Activated CD4-positive, alpha-beta T cell treated with anti-CD3 and anti-CD28 coated beads for 48 hours (primary cell): ENCODE data around the gene ITCH.
"Not testable (repeated sequence)": the region's sequence is repeated elsewhere in the genome, so short reads cannot be mapped to it uniquely, and the experiment has no call there.

Experiments
- DNase-seq: peaks from one replicate; pipeline ENCODE4 v3.0.0-alpha.2; 2020

ITCH gene

DNA sequence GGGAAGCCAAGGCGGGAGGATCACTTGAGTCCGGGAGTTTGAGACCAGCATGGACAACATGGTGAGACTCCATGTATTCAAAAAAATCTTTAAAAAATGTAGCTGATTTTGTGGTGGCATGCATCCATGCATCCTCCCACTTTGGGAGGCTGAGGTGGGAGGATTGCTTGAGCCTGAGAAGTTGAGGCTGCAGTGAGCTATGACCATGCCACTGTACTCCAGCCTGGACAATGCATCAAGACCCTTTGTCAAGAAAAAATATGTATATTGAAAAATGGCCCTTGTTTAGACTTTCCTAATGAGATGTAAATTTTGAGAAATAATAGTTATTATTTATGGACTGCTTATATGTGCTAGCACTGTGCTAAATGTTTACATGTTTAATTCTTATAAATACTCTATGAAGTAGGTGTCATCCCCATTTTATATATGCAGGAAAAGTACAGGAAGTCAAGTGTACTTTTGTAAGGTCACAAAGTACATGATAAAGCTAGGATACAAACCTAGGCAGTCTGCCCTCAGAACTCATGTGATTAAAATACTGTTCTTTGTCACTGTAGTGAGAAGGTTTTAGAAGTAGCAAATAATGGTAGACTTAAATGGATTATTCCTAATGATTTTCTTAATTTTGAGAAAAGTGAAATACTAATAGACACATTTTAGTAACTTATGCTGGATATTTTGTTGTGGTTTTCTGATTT lies 58.8 kb downstream of the ITCH start:
- no peak for DNase-seq

DNA sequence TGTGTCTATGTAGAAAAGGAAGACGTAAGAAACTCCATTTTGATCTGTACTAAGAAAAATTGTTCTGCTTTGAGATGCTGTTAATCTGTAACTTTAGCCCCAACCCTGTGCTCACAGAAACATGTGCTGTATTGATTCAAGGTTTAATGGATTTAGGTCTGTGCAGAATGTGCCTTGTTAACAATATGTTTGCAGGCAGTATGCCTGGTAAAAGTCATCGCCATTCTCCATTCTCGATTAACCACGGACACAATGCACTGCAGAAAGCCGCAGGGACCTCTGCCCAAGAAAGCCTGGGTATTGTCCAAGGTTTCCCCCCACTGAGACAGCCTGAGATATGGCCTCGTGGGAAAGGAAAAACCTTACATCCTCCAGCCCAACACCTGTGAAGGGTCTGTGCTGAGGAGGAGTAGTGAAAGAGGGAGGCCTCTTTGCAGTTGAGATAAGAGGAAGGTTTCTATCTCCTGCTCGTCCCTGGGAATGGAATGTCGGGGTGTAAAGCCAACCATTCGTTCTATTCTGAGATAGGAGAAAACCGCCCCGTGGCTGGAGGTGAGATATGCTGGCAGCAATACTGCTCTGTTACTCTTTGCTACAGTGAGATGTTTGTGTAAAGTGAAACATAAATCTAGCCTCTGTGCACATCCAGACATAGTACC lies 62.1 kb downstream of the ITCH start:
- DNase-seq: not testable (repeated sequence)

DNA sequence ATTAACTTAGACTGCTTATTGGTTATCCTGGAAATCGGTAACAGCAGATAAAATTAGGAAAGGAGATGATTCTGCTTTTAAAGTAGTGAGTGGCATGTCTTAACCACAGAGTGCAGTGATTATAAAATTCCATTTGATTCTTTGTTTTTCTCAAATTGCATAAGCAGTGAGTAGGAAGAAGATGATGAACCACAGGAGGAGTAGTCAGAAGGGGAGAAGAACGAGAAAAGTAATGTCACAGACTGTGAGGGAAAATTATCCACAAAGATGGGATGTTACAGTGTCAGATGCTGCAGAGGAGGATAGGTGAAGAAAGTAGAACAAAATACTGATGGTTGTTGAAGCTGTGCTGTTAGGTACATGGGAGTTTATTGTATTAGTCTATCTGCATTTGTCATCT lies 63.0 kb downstream of the ITCH start:
- DNase-seq: no peak

DNA sequence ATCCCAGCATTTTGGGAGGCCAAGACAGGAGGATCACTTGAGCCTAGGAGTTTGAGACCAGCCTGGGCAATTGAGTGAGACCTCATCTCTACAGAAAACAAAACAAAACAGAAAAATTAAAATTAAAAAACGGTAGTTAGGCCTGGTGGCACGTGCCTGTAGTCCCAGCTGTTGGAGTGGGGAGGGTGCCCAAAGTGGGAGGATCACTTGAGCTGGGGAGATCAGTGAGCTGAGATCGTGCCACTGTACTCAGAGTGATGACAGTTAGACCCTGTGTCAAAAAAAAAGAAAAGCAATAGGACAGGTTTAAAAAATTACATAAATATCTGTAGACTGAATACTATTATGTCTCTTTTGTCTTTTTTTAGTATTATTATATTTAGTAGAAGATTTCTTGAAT lies 64.3 kb downstream of the ITCH start:
- DNase-seq: no peak

DNA sequence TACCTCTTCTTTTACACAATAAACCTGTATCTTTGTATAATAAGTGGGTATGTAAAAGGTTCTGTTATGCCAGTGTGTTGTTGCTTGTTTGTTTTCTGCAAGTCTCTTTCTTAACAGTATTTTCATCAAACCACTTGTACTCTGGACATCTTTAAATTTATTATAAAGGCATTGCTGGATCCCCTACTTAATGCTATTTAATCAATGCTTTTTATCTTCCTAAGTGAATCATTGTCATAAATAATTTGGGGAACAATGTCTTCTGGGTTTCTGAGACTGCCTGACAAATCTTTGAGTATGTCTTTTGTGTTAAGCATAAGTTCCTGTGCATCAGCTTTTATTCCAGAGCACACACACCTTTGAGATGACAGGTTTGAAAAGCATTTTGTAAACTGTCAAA lies 64.7 kb downstream of the ITCH start:
- DNase-seq: no peak

DNA sequence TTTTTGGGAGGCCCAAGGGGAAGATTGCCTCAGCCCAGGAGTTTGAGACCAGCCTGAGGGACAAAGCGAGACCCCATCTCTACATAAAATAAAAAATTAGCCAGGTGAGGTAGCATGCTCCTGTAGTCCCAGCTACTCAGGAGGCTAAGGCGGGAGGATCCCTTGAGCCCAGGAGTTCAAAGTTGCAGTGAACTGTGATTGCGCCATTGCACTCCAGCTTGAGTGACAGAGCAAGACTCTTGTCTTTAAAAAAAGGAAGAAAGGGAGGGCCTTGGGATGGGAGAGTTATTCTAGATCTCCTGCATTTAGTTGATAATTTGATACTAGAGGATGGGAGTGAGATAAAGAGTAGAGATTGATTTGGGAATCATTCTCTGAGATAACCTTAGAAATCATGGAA lies 68.1 kb downstream of the ITCH start:
- no peak for DNase-seq

DNA sequence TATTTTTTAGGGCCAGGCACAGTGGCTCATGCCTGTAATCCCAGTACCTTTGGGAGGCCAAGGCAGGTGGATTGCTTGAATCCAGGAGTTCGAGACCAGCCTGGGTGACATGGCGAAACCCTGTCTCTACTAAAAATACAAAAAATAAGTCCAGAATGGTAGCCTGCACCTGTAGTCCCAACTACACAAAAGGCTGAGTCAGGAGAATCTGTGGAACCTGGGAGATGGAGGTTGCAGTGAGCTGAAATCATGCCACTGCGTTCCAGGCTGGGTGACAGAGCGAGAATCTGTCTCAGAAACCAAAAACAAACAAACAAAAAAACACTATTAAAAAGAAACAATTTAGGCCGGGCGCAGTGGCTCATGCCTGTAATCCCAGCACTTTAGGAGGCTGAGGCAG lies 69.6 kb downstream of the ITCH start:
- DNase-seq: not testable (repeated sequence)

DNA sequence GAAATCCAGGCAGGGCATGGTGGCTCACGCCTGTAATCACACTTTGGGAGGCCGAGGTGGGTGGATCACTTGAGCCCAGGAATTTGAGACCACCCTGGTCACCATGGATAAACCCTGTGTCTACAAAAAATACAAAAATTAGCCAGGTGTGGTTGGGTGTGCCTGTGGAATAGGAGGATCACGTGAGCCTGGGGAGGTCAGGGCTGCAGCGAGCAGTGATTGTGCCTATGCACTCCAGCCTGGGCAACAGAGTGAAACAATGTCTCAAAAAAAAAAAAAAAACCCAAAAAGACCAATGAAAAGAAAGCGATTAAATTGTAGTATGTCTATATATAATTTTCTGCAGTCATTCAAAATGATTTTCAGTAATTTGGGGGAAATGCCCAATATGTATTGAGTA lies 70.3 kb downstream of the ITCH start:
- no peak for DNase-seq

DNA sequence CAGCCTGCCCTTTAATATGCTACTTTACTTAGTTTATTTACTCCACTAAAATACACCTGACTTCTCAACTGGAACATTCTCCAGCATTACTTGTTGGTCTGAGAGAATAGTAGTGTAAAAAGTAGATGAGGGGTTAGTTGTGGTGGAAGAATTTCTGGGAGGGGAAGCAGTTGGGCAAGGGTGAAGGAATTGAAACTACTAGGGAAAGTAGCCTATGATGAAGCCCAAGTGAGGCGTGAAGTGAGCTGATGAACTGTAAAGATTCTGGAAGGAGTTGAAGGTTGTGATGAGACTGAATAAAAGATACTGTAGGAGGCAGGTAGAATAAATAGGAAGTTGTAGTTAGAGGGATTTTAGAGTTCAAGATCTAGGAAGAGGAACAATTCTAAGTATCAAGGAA lies 72.5 kb downstream of the ITCH start:
- no peak for DNase-seq

DNA sequence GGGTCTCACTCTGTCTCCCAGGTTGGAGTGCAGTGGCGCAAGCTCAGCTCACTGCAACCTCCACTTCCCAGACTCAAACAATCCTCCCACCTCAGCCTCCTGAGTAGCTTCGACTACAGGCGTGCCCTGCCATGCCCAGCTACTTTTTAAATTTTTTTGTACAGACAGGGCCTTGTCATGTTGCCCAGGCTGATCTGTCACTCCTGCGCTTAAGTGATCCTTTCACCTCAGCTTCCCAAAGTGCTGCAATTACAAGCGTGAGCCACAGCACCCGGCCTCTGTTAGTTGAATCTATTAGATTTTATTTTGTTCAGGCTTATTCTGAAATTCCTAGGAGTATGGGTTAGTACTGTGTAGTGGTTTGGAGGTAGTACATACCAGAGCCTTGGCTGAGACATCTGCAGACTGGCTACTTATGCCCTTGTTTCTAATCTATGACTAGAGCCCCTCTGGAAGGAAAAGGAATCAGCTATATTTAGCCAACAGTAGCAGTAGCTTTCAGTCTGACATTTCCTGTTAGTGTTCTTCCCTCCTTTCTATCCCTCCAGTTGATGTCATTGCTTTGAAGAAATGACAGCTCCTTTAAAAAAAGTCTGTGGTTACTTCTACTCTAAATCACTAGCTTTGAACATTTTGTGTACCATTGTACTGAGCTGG lies 74.4 kb downstream of the ITCH start:
- DNase-seq: no peak

DNA sequence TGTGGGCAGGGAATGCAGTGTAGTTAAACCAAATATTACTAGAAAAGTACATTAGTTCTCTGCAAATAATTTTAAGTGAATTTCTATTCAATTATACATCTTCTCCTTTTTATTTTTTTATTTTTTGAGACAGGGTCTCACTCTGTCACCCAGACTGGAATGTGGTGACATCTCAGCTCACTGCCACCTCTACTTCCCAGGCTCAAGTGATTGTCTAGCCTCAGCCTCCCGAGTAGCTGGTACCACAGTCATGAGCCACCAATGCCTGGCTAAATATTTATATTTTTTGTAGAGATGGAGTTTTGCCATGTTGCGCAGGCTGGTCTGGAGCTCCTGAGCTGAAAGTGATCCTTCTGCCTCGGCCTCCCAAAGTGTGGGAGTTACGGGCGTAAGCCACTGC lies 76.1 kb downstream of the ITCH start:
- DNase-seq: no peak

DNA sequence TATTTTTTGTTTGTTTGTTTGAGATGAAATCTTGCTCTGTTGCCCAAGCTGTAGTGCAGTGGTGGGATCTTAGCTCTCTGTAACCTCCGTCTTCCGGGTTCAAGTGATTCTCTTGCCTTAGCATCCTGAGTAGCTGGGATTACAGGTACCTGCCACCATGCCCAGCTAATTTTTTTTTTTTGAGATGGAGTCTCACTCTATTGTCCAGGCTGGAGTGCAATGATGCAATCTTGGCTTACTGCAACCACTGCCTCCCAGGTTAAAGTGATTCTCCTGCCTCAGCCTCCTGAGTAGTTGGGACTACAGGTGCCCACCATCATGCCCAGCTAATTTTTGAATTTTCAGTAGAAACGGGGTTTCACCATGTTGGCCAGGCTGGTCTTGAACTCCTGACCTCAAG lies 78.3 kb downstream of the ITCH start:
- not testable (repeated sequence) for DNase-seq

DNA sequence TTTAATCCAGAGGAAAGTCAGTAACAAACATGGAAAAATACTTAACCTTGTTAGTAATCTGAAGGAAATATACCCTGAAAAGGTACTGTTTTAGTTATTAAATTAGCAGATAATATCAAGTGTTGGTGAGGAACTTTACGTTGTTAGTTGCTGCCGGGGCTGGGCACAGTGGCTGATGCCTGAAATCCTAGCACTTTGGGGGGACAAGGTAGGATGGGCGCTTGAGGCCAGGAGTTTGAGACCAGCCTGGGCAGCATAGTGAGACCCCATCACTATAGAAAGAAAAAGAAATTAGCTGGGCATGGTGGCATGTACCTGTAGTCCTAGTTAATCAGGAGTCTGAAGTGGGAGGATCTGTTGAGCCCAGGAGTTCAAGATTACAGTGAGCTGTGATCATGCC lies 80.5 kb downstream of the ITCH start:
- no peak for DNase-seq

DNA sequence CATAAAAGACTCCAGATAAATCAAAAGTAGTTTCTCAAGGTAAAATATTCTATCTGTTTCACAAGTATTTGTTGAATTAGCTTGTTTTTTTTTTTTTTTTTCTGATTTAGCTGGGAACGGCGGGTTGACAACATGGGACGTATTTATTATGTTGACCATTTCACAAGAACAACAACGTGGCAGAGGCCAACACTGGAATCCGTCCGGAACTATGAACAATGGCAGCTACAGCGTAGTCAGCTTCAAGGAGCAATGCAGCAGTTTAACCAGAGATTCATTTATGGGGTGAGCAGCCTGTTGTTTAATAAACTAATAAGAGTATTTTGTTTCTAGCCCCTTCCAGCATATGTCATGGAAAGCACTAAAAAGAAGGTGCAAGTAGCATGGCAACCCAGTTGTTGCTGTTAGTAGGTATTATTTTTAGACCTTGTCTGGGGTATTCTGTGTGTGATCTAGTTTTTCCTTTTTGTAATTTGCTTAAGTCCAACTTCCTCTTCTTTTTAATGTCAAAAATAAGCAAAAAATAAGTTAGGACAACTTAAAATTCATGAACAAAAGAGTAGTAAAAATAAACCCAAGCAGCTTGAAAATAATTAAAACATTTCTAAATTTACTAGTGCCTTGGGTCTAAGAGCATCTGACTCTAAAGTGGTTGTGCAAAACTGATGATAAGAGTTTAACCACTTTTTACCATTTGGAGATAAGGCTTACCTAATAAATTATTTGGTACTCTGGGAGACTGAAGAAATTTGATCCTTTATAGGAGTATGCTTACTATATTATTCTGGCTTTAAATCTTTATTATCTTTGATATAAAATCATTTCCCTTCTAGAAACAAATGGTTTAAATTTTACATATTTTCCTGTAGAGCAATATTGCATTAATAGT lies 82.3 kb downstream of the ITCH start:
- DNase-seq: no peak

DNA sequence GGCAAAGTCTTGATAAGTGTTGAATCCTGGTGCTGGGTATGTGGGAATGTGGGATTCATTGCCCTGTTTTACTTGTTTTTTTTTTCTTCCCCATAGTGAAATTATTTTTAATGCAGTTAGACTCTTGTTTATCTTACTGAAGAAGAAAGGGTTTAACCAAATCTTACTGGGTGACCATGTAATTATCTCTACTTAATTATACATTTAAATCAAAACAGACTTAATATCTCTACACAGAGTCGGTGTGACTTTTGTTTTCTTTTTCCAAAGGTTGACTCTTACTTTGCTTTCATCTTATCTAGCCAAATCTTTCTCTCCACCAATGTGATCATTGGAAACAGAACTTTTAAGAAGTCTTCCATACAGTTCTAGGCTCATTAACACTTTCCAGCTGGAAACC lies 85.4 kb downstream of the ITCH start:
- no peak for DNase-seq

DNA sequence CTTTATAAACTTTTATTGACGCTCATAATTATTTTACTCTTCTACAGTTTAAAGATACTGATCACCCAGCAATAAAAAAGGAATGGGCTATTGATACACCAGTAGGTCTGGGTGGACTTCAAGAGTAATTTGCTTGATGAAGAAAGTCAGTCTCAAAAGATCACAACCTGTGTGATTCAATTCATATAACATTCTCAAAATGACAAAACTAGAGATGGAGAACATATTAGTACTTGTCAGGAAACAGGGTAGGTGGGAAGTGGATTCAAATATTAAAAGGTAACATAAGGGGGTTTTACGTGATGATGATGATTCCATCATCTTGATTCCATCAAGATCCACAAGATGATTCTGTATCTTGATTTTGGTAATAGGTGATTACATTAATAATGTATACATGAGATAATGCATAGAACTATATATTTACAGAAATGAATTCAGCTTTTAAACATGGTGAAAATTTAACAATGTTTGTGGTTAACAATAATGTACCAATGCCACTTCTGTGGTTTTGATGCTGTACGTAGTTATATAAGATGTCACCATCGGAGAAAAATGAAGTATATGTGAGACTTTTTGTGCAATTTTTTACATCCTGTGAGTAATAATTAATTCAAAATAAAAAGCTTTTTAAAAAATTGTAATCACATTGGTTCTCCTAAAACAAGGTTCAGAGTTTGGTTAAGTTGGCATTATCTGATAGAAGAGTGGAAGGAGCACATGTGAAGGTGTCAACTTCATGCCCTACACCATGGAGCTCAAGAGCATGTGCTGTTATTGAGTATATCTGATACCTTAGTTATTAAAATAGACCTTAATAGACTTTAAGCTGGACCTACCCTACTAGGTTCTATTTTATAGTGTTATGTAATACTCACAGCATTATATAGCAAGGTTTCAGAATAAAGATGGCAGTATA lies 86.9 kb downstream of the ITCH start:
- no peak for DNase-seq

DNA sequence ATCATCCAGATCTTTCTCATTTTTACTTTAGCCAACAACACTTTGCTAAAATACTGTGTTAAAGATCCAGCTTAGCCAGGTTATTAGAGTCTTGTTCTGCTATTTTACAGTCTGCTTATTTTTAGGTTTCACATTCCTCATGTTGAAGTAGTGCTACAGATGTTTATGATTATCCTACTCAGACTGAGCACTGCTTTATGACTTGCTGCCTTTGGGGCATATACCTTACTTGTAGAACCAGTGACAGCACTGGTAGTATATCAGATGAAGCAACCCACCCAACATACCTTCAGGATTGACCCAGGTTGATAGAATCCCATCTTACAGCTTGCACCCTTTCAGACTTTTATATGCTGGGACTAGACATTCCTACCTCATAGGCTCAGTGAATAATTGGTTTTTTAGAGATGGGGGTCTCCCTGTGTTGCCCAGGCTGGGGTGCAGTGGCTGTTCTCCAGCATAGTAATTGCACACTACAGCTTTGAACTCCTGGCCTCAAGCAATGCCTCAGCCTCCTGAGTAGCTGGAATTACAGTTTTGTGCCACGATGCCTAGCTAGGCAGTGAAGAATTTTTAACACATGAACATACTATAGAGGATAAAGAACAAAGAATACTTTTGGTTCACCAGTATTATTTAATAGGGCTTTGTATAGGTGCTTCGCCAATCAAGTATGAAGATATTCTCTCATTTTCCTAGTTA lies 89.4 kb downstream of the ITCH start:
- DNase-seq: no peak

DNA sequence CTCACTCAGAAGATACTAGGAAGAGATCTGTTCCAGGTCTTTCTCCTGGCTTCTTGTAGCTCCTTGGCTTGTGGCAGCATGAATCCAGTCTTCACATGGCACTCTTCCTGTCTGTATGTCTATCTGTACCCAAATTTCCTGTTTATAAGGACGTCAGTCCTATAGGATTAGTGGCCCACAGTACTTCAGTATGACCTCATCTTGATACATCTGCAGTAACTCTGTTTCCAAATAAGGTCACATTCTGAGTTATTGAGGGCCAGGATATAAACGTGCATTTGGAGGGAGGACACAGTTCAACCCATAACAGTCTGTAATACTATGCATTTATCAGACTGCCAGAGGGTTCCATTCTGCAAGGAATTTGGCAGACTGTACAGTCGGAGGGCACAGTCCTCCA lies 95.6 kb downstream of the ITCH start:
- DNase-seq: no peak

DNA sequence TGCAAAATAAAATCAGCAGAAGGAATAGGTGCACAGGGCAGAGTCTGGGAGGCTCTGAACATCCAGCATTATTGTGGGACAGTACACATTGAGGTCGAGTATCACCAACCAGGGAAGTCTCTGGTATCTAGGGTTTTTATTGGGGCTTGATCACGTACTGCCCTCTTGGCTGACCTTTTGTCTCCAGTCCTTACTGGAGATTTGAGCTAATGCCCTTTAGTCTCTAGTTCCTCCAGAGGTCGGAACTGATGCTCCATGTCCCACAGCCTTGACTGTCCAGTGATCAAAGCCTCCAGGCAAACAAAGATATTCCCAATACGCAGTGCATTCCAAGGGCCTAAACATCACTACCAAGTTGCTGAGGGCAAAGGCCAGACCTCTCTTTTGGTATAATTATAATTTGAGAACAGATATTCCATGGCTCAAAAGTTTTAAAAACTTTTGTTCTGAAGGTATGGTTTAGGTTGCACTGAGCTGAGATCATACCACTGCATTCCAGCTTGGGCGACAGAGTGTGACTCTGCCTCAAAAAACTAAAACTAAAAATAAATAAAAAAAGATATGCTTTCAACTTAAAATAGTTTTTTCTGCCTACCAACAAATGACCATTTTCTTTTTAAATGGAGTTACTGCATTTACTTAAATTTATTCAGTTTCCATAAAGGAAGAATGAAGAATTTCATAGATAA lies 96.3 kb downstream of the ITCH start:
- no peak for DNase-seq

DNA sequence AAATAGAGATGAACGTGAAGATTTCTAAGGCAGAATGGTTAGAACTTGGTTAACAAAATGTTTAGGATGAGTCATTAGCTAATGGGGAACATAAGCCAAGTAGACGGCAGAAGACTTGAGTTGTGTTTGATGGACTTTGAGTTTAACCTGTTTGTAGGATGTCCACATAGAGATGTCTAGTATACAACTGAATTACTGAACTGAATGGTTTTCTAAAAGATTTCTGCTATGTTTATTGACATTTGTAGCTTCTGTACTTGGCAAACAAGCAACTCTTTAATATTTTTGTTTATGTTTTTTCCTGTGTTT lies 98.7 kb downstream of the ITCH start:
- no peak for DNase-seq

DNA sequence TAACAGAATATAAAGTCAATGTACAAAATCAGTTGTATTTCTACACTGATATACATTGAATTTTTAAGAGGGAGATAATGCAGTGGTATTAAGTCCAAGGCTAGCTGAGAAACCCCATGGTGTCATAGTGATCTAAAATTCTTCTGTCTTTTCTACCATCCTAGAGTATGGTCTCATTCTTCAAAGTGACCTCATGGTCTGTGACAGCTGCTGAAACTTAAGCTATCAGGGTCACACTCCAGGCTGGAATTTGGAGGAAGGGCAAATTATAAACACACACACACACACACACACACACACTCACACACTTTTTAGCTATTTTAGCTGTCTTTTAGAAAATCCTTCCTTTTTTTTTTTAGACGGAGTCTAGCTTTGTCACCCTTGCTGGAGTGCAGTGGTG lies 105.9 kb downstream of the ITCH start:
- no peak for DNase-seq
